A549 (cell line): Measurements from ENCODE around the gene TBC1D22A. TPM values are rescaled to one million over a fixed set of nuclear protein-coding genes. Genes with fewer than 3 reads are reported as not detected.

ENCODE experiments used
- ATAC-seq, 2 experiments: fragments of 200-7000 bp in 1 of 2; fragments of >200 bp in 1 of 2; cut with Nextera tagmentation in 1 of 2; cut with Tn5 transposase in 1 of 2; 3 replicates each; pipeline versions ENCODE4 v1.8.0 to v1.9.1; 2018 to 2020; ENCODE audit warnings: mild to moderate bottlenecking in 1 of 2, moderate library complexity in 1 of 2
- CTCF ChIA-PET: fragments of 300-600 bp; sonication (Branson Sonifier 250); formaldehyde crosslinking; extraction: SDS; loops from one replicate; lab custom pipeline; 2021; ENCODE audit warnings: antibody characterized with exemption, inconsistent platforms; lab: Yijun Ruan, JAX
- POLR2A ChIA-PET: fragments of 350-600 bp; formaldehyde crosslinking; extraction: SDS; loops from one replicate; lab custom pipeline; 2021; ENCODE audit warnings: antibody characterized with exemption, inconsistent platforms; lab: Yijun Ruan, JAX
- DNase-seq, 2 experiments: peaks; one replicate each; pipeline versions ENCODE4 v3.0.0 to v3.0.0-alpha.2; 2011 to 2016; ENCODE audit warnings: low read depth in 1 of 2, low spot score in 1 of 2
- FAIRE-seq: peaks from 2 replicates; lab custom pipeline; 2011; peaks lifted over from hg19 to GRCh38; lab: Jason Lieb, UNC
- H3K27ac ChIP-seq, 2 experiments: fragments of >200 bp; sonication (Bioruptor Twin); formaldehyde crosslinking; 3 replicates each; pipeline ENCODE4 v1.5.1; 2016 to 2017
- H3K4me1 ChIP-seq: fragments of >200 bp; sonication (Bioruptor Twin); formaldehyde crosslinking; 3 replicates; pipeline ENCODE4 v1.6.1; 2016
- H3K4me2 ChIP-seq: fragments of >200 bp; sonication (Bioruptor Twin); formaldehyde crosslinking; 3 replicates; pipeline ENCODE4 v1.6.1; 2016
- H3K4me3 ChIP-seq: fragments of >200 bp; sonication (Bioruptor Twin); formaldehyde crosslinking; 3 replicates; pipeline ENCODE4 v1.5.1; 2016
- H3K9me3 ChIP-seq: fragments of >200 bp; sonication (Bioruptor Twin); formaldehyde crosslinking; 3 replicates; pipeline ENCODE4 v1.6.1; 2016
- BCL3 ChIP-seq: fragments of >200 bp; sonication (Bioruptor Twin); formaldehyde crosslinking; IDR thresholded peaks from 3 replicates; pipeline ENCODE4 v1.6.1; 2016
- BHLHE40 ChIP-seq: IDR thresholded peaks from 2 replicates; pipeline ENCODE4 v1.6.1; 2012; ENCODE audit warnings: low read depth, low read length, inconsistent platforms
- EHF ChIP-seq: fragments of 250-450 bp; sonication (Bioruptor Pico); IDR thresholded peaks from 2 replicates; pipeline ENCODE4 v1.5.0; 2020; ENCODE audit warnings: mild to moderate bottlenecking
- EHMT2 ChIP-seq: fragments of 200-600 bp; sonication (generic); IDR thresholded peaks from 2 replicates; pipeline ENCODE4 v1.6.1; 2016; ENCODE audit warnings: antibody characterized with exemption, low read depth, mild to moderate bottlenecking, moderate library complexity
- ELK1 ChIP-seq: fragments of 150-350 bp; IDR thresholded peaks from 2 replicates; pipeline ENCODE4 v1.6.1; 2014; ENCODE audit warnings: low read depth, mild to moderate bottlenecking, low read length
- EP300 ChIP-seq, 2 experiments: fragments of >200 bp; sonication (Bioruptor Twin); formaldehyde crosslinking; IDR thresholded peaks; 2 replicates in 1 of 2; 3 replicates in 1 of 2; pipeline ENCODE4 v1.6.1; 2016 to 2017
- FOSB ChIP-seq: fragments of 250-450 bp; sonication (Bioruptor Pico); IDR thresholded peaks from 2 replicates; pipeline ENCODE4 v1.5.0; 2020; ENCODE audit warnings: mild to moderate bottlenecking, moderate library complexity
- FOSL2 ChIP-seq, 2 experiments: fragments of 450-650 bp in 1 of 2; fragments of >200 bp in 1 of 2; sonication (Bioruptor Twin) in 1 of 2; formaldehyde crosslinking; IDR thresholded peaks; 2 replicates each; pipeline versions ENCODE4 v1.5.0 to v1.6.1; 2016 to 2020; ENCODE audit warnings: mild to moderate bottlenecking in 1 of 2, moderate library complexity in 1 of 2
- GATA3 ChIP-seq: IDR thresholded peaks from 2 replicates; pipeline ENCODE4 v1.6.1; 2012; ENCODE audit warnings: borderline replicate concordance
- HDAC2 ChIP-seq: fragments of 200-600 bp; sonication (generic); IDR thresholded peaks from 2 replicates; pipeline ENCODE4 v1.6.1; 2016
- HES2 ChIP-seq: fragments of >200 bp; sonication (Bioruptor Twin); formaldehyde crosslinking; IDR thresholded peaks from 2 replicates; pipeline ENCODE4 v1.6.1; 2016
- HOXA7 ChIP-seq: fragments of 250-450 bp; sonication (Bioruptor Pico); IDR thresholded peaks from 2 replicates; pipeline ENCODE4 v1.5.0; 2020; ENCODE audit warnings: mild to moderate bottlenecking, moderate library complexity
- JUN ChIP-seq, 2 experiments: fragments of >200 bp; sonication (Bioruptor Twin); formaldehyde crosslinking; IDR thresholded peaks; 2 replicates in 1 of 2; 3 replicates in 1 of 2; pipeline ENCODE4 v1.6.1; 2016 to 2017
- MAFK ChIP-seq: fragments of 450-650 bp; IDR thresholded peaks from 2 replicates; pipeline ENCODE4 v1.6.1; 2014; ENCODE audit not compliant: partially characterized antibody
- MYC ChIP-seq: IDR thresholded peaks from 2 replicates; pipeline ENCODE4 v1.6.1; 2012; ENCODE audit warnings: mild to moderate bottlenecking, inconsistent platforms, low read length, improper control_type of control experiment, borderline replicate concordance
- NFE2L2 ChIP-seq: fragments of 150-350 bp; conservative IDR thresholded peaks from 2 replicates; pipeline ENCODE4 v1.6.1; 2014; ENCODE audit warnings: low read length
- NR3C1 ChIP-seq: fragments of >200 bp; sonication (Bioruptor Twin); formaldehyde crosslinking; IDR thresholded peaks from 3 replicates; pipeline ENCODE4 v1.6.1; 2017
- POLR2A ChIP-seq: IDR thresholded peaks from 2 replicates; pipeline ENCODE4 v1.6.1; 2012; ENCODE audit warnings: mild to moderate bottlenecking, low read length
- POLR2AphosphoS2 ChIP-seq: conservative IDR thresholded peaks from 2 replicates; pipeline ENCODE4 v1.6.1; 2012; ENCODE audit warnings: low read length, improper control_type of control experiment, inconsistent platforms
- RFX5 ChIP-seq: fragments of 450-650 bp; IDR thresholded peaks from 2 replicates; pipeline ENCODE4 v1.7.1; 2014; ENCODE audit warnings: antibody characterized with exemption, mild to moderate bottlenecking, moderate library complexity
- SMC3 ChIP-seq: fragments of >200 bp; sonication (Bioruptor Twin); formaldehyde crosslinking; IDR thresholded peaks from 3 replicates; pipeline ENCODE4 v1.6.1; 2018; ENCODE audit warnings: inconsistent platforms
- SREBF2 ChIP-seq: fragments of 450-650 bp; IDR thresholded peaks from 2 replicates; pipeline ENCODE4 v1.6.1; 2014; ENCODE audit warnings: mild to moderate bottlenecking, moderate library complexity
- TFCP2L1 ChIP-seq: fragments of 250-450 bp; sonication (Bioruptor Pico); IDR thresholded peaks from 2 replicates; pipeline ENCODE4 v1.5.0; 2021; ENCODE audit warnings: mild to moderate bottlenecking
- TP53 ChIP-seq: fragments of 250-450 bp; sonication (Bioruptor Pico); IDR thresholded peaks from 2 replicates; pipeline ENCODE4 v1.5.0; 2021; ENCODE audit warnings: mild to moderate bottlenecking, moderate library complexity
- USF2 ChIP-seq: fragments of 450-650 bp; IDR thresholded peaks from 2 replicates; pipeline ENCODE4 v1.6.1; 2014; ENCODE audit warnings: antibody characterized with exemption
- ZC3H11A ChIP-seq: fragments of 450-650 bp; IDR thresholded peaks from 2 replicates; pipeline ENCODE4 v1.6.1; 2014; ENCODE audit warnings: antibody characterized with exemption, mild to moderate bottlenecking
- ZFP36 ChIP-seq: fragments of 450-650 bp; IDR thresholded peaks from 2 replicates; pipeline ENCODE4 v1.6.1; 2014; ENCODE audit warnings: borderline replicate concordance; ENCODE audit not compliant: partially characterized antibody
- ZSCAN20 ChIP-seq: fragments of 250-450 bp; sonication (Bioruptor Pico); IDR thresholded peaks from 2 replicates; pipeline ENCODE4 v1.8.0; 2022; ENCODE audit warnings: mild to moderate bottlenecking, moderate library complexity
- WGBS: methylation state at CpG from one replicate; pipeline ENCODE4 v1.1.6; 2017; ENCODE audit errors: missing lambda C conversion rate; 5-methylcytosine and 5-hydroxymethylcytosine counted together
- polyA plus RNA-seq, 4 experiments: library from polyadenylated mRNA; depleted of rRNA in 3 of 4; stranded (reverse); fragments of >200 nt; fragmentation: RNase III in 1 of 4; extraction: RNeasy Plus Mini Kit Qiagen cat#74134 plus additional on column Dnase treatment in 1 of 4; gene quantifications; 2 replicates in 3 of 4; 3 replicates in 1 of 4; pipeline ENCODE4 v1.2.3, GENCODE V29; 2011 to 2017

TBC1D22A gene
- polyA plus RNA-seq, 2 of the 4 experiments (the other 2 are of a cell fraction): 8.9 to 10.8 TPM

- ATAC-seq (no peak), DNase-seq (no peak), FAIRE-seq (no peak)
- H3K4me3 ChIP-seq: no peak overlapping the region
- no peaks in the 10 kb centered on the region for H3K4me1 ChIP-seq
- no peak overlapping the region for H3K27ac ChIP-seq
- POLR2A ChIA-PET: no interaction called here
- CTCF ChIA-PET: no interaction called here
- H3K4me2 ChIP-seq: no peak overlapping the region
- no peaks in the 10 kb centered on the region for H3K9me3 ChIP-seq
- no peak for TF ChIP-seq USF2
- TF ChIP-seq POLR2AphosphoS2: no peak
- TF ChIP-seq JUN (IDR thresholded peaks at IDR 0.05): no peak
- TF ChIP-seq BHLHE40: no peak
- no peak for TF ChIP-seq TP53 (CRISPR knock-in tag)
- no peak for TF ChIP-seq ZFP36
- TF ChIP-seq TFCP2L1 (CRISPR knock-in tag): no peak
- no peak for TF ChIP-seq SREBF2
- no peak for TF ChIP-seq HOXA7 (CRISPR knock-in tag)
- TF ChIP-seq EHMT2: no peak
- TF ChIP-seq ZC3H11A: no peak
- TF ChIP-seq EP300 (IDR thresholded peaks at IDR 0.05): no peak
- TF ChIP-seq BCL3: no peak
- TF ChIP-seq HDAC2: no peak
- WGBS: 93% methylated on average over 11 of the region's 12 CpGs
Measured at GRCh38 chr22:46894081-46894671, 131.7 kb downstream of the TBC1D22A start.

- Histone ChIP-seq H3K9me3 (no peaks in the 10 kb centered on the region), H3K4me2 (no peak overlapping the region), H3K27ac (no peak overlapping the region), H3K4me3 (no peak overlapping the region), H3K4me1 (no peaks in the 10 kb centered on the region)
- TF ChIP-seq MYC (no peak), GATA3 (no peak), HES2 (no peak), EHF (CRISPR knock-in tag) (no peak), NFE2L2 (no peak), HDAC2 (no peak), POLR2A (no peak), ELK1 (no peak)
- WGBS: 93% methylated on average over 15 of the region's 15 CpGs
- no peak for ATAC-seq
- POLR2A ChIA-PET: no interaction called here
- CTCF ChIA-PET: no interaction called here
- no peak for DNase-seq
- no peak for FAIRE-seq
Measured at GRCh38 chr22:46894851-46895640, 132.6 kb downstream of the TBC1D22A start.

- CTCF ChIA-PET: no interaction called here
- H3K4me1 ChIP-seq: no peaks in the 10 kb centered on the region
- H3K27ac ChIP-seq: no peak overlapping the region
- WGBS: 93% methylated on average over 11 of the region's 11 CpGs
- ATAC-seq (no peak), DNase-seq (no peak), FAIRE-seq (no peak)
- POLR2A ChIA-PET: no interaction called here
- no peak overlapping the region for H3K4me3 ChIP-seq
- H3K4me2 ChIP-seq: no peak overlapping the region
- TF ChIP-seq ZC3H11A (no peak), FOSB (CRISPR knock-in tag) (no peak), ZSCAN20 (CRISPR knock-in tag) (no peak), POLR2AphosphoS2 (no peak), MAFK (no peak), RFX5 (no peak), FOSL2 (IDR thresholded peaks at IDR 0.05) (no peak), FOSL2 (CRISPR knock-in tag; IDR thresholded peaks at IDR 0.05) (no peak), SMC3 (no peak), NR3C1 (no peak)
- TF ChIP-seq, all 56 proteins: peak for 0
- H3K9me3 ChIP-seq: no peaks in the 10 kb centered on the region
Measured at GRCh38 chr22:46895753-46896152, 133.3 kb downstream of the TBC1D22A start.
